IPS-15b (cell line): Measurements from ENCODE around the gene GMPR.

ENCODE experiments used
- H3K27me3 ChIP-seq: one replicate; pipeline ENCODE4 v1.6.1; 2013; ENCODE audit warnings: low read length; ENCODE audit not compliant: control insufficient read depth, insufficient read depth
- H3K36me3 ChIP-seq: one replicate; pipeline ENCODE4 v1.6.1; 2013; ENCODE audit warnings: low read length; ENCODE audit not compliant: control insufficient read depth, insufficient read depth
- H3K4me1 ChIP-seq: one replicate; pipeline ENCODE4 v1.6.1; 2013; ENCODE audit warnings: mild to moderate bottlenecking, low read length; ENCODE audit not compliant: control insufficient read depth, insufficient read depth
- H3K4me3 ChIP-seq: one replicate; pipeline ENCODE4 v1.5.1; 2013; ENCODE audit warnings: low read depth, low read length
- H3K9ac ChIP-seq: one replicate; pipeline ENCODE4 v1.6.1; 2013; ENCODE audit warnings: low read depth, mild to moderate bottlenecking, low read length
- H3K9me3 ChIP-seq: one replicate; pipeline ENCODE4 v1.6.1; 2013; ENCODE audit warnings: mild to moderate bottlenecking, low read length; ENCODE audit not compliant: control insufficient read depth, insufficient read depth

Gene GMPR

DNA sequence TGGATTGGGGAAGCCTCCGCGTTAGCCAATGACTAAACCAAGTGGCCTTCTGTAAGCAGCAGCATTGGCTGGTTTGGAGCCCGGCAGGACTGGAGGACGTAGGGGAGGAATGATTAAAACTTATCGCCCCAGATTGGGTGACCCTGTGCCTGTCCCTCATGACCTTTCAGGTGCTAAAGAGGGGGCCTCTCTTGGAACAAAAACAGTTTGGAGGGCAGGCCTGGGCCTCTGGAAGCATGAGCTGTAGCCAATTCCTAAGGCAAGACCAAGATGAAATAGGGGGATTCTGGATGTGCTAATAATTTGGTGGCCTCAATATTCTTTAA lies 1.4 kb downstream of the GMPR start:
- Histone ChIP-seq H3K9ac (no peak overlapping the region), H3K4me1 (peaks cover 8% of the 10 kb centered on the region), H3K4me3 (no peak overlapping the region), H3K9me3 (no peaks in the 10 kb centered on the region), H3K36me3 (no peaks in the 10 kb centered on the region), H3K27me3 (peaks cover 52% of the 10 kb centered on the region)

DNA sequence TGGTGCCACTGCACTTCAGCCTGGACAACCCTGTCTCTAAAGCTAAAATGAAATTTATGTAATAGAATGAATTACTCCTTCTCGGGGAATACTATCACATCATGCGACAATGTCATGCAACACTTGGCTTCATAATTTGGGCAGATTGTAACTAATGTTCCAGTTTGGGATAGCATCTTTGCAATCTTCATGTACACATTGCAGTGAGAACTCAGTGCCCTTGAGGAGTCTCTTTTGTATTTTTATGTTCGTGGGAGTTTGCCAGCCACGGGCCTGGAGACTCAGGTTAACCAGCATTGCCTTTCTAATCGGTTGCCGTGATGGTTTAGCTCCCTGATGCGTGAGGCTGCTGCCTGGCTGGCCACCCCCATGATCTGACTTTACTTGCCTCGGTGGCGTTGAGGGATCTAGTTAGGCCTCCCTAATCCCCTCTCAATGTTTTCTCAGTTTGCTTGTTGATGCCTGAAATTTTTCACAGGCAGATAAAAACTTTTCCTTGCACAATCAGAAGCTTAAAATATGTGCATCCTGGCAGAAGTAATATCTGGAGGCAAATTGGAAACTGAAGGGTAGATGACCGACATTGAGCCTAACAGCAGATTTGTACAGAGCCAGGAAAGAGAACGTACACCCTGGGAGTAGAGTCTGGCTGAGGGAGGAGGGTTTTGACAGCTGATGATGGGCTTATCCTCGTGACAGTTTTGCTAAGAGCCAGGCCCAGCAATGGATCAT lies 2.4 kb downstream of the GMPR start:
- peaks cover 52% of the 10 kb centered on the region for H3K27me3 ChIP-seq
- no peaks in the 10 kb centered on the region for H3K9me3 ChIP-seq
- peaks cover 12% of the 10 kb centered on the region for H3K4me1 ChIP-seq
- no peak overlapping the region for H3K4me3 ChIP-seq
- H3K36me3 ChIP-seq = no peaks in the 10 kb centered on the region
- H3K9ac ChIP-seq = no peak overlapping the region

DNA sequence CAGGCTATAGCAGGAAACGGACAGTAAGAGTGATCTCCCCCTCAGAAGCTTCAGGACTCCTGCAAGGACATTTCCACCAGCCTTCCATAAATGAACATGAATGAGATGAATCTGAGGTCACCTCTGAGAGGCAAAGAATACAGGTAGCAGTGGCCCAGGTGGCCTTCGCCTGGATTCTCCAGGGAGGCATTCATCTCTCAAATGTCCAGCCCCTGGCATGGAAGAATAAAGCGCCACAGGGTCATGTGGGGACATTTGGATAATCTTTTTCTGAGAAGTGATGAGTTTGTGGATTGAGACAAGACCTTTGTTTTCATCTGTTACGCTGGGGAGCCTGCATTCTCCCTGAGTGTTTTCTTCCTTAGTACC lies 2.9 kb downstream of the GMPR start:
- H3K36me3 ChIP-seq = no peaks in the 10 kb centered on the region
- H3K27me3 ChIP-seq = peaks cover 49% of the 10 kb centered on the region
- H3K4me1 ChIP-seq = peaks cover 12% of the 10 kb centered on the region
- no peaks in the 10 kb centered on the region for H3K9me3 ChIP-seq
- H3K9ac ChIP-seq = no peak overlapping the region
- H3K4me3 ChIP-seq = no peak overlapping the region

DNA sequence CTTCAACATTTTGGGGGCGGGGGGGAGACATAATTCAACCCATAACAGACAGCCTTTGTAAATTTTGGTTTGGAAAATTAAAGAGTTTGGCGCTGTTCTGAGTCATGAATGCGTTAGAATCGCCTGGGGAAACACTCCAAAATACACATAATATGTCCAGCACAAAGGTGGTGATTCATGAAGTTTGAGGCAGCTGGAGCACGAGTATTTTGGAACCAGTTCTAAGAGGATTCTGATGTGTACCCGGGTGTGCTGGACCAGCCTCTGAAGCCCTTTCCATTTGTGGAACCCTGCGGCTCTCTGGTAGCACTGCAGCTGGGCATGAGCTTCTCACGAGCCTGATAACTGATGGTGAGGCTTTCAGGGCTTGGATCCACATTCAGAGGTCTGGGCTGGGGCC lies 4.7 kb downstream of the GMPR start:
- no peaks in the 10 kb centered on the region for H3K36me3 ChIP-seq
- no peak overlapping the region for H3K9ac ChIP-seq
- H3K4me3 ChIP-seq = no peak overlapping the region
- H3K4me1 ChIP-seq = peaks cover 12% of the 10 kb centered on the region
- H3K9me3 ChIP-seq = no peaks in the 10 kb centered on the region
- H3K27me3 ChIP-seq = peaks cover 32% of the 10 kb centered on the region

DNA sequence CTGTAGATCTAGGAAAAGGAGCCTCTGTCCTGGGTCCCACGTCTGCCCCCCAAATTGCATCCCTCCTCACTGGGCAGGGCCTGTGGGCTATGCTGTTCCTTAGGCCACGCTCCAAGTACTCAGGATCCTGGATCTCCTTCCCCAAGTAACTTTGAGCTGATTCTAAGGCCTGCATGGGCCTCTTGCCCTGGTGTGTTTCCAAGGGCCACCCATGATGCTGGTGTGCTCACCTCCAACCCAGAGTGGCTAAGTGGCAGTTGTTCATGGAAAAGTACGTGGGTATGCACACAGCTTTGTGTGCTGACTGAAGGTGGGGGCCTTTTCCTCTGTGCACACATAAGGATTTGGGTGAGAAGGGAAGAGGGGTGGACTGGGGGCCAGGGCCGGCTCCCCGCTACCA lies 5.3 kb downstream of the GMPR start:
- Histone ChIP-seq H3K4me3 (no peak overlapping the region), H3K36me3 (no peaks in the 10 kb centered on the region), H3K9me3 (no peaks in the 10 kb centered on the region), H3K27me3 (peaks cover 27% of the 10 kb centered on the region), H3K4me1 (peaks cover 12% of the 10 kb centered on the region), H3K9ac (no peak overlapping the region)

DNA sequence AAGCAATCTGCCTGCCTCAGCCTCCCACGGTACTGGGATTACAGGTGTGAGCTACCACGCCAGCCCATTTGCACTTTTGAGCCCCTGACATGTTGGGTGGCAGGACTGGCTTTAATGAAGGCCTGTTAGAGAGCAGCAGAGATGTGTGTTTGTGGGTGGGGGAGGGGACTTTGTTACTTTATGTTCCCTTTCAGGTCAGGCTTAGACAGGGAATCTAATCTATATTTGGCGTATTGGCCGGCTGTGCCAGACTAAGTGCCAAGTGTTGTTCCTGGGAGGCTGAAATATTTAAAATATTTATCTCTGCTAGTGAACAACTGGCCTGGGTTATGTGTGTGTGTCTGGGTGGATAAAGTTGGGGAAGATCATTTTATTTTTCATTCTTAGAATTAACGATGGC lies 6.1 kb downstream of the GMPR start:
- H3K27me3 ChIP-seq = peaks cover 19% of the 10 kb centered on the region
- H3K9me3 ChIP-seq = no peaks in the 10 kb centered on the region
- H3K4me1 ChIP-seq = peaks cover 9% of the 10 kb centered on the region
- no peaks in the 10 kb centered on the region for H3K36me3 ChIP-seq
- H3K4me3 ChIP-seq = no peak overlapping the region
- no peak overlapping the region for H3K9ac ChIP-seq

DNA sequence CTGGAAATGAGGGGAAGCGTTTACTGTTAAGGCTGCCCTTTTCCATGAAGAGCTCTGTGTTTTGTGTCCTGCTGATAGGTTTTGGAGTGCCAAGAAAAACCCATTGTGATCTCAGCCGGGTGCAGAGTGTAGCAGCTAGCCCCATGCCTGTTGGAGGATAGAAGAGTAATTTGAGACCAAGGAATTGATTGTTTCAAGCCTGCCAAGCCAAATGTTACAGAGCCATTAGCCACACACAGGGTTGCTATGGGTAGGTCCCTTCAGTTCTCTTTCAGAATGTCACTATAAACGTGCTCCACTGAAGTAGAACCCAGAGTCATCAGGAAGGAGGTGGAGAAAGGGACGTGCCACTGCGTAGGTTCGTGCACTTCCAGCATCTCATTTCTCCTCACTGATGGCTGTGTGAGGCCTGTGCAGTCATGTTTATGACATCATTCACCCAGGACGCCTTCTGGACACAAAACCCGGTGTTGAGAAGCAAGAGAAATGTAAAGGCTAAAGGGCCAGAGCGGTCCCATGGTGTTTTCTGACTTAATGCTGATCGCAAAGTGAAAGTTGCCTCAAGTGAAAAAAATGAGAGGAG lies 6.6 kb downstream of the GMPR start:
- H3K9me3 ChIP-seq = no peaks in the 10 kb centered on the region

DNA sequence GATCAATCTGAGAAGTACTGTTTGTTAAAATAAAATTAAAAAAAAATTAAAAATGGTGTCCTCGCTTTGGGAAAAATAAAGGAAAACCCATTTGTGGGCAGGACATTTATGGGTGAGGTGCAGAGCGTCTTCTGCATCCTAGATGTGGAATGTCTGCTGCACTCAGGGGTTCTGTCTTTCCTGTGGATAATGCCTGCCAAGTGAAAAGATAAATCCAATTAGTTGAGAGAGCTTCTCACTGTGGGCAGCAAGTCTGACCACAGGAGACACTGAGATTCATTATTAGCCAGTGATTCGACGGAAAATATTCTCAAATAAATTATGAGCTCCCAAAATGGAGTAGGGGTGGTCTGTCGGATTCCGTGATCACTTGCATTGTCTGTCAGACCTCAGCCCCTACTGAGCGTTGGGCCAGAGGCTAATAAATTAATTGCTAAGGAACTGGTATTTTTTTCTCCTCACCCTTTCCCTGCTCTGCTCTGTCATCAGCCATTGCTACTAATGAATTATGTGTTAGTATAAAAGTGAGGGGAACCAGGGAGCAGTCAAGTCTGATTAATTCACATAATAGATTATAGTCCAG lies 10.0 kb downstream of the GMPR start:
- Histone ChIP-seq H3K9ac (no peak overlapping the region), H3K36me3 (no peaks in the 10 kb centered on the region), H3K27me3 (no peaks in the 10 kb centered on the region), H3K9me3 (no peaks in the 10 kb centered on the region), H3K4me1 (peaks cover 8% of the 10 kb centered on the region), H3K4me3 (no peak overlapping the region)

More for the DNA sequence above, 6.6 kb downstream of the GMPR start:
- no peak overlapping the region for H3K9ac ChIP-seq
- H3K4me3 ChIP-seq = no peak overlapping the region
- H3K36me3 ChIP-seq = no peaks in the 10 kb centered on the region
- peaks cover 9% of the 10 kb centered on the region for H3K4me1 ChIP-seq
- H3K27me3 ChIP-seq = peaks cover 14% of the 10 kb centered on the region

DNA sequence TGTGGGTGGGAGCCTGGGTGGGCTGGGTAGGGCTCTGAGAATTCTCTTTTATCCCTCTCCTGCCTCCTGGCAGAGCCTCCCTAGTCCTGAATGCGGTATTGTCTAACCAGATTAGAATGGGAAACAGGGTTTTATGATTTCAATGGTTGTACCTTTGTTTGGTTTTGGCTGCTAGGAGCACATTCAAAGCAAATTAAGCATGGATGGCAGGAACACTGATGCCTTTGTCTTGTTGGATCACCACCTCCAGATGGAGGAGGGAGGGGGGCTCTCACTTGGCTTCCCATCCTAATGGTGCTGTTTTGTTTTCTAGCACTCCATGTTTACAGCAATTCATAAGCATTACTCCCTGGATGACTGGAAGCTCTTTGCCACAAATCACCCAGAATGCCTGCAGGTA lies 11.6 kb downstream of the GMPR start:
- no peaks in the 10 kb centered on the region for H3K9me3 ChIP-seq
- no peaks in the 10 kb centered on the region for H3K27me3 ChIP-seq
- H3K4me1 ChIP-seq = peaks cover 7% of the 10 kb centered on the region
- H3K9ac ChIP-seq = no peak overlapping the region
- H3K4me3 ChIP-seq = no peak overlapping the region
- H3K36me3 ChIP-seq = no peaks in the 10 kb centered on the region

DNA sequence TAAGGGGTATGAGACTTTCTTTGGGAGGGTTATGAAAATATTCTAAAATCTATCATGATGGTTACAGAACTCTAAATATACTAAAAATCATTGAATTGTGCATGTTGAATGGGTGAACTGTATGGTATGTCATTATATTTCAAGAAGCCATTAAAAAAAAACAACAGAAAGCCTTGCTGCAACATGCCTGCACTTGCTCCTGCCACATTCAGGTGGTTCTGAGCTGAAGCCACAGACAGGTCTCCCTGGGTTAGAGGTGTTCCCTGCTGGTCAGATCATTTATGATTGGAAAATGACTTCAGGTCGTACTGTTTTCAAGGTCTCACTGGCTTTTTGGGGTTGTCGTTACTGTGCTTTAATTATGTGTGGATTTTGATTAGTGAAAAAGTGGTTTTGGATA lies 13.3 kb downstream of the GMPR start:
- H3K9ac ChIP-seq = no peak overlapping the region
- no peaks in the 10 kb centered on the region for H3K9me3 ChIP-seq
- no peak overlapping the region for H3K4me3 ChIP-seq
- H3K36me3 ChIP-seq = no peaks in the 10 kb centered on the region
- no peaks in the 10 kb centered on the region for H3K27me3 ChIP-seq
- H3K4me1 ChIP-seq = peaks cover 4% of the 10 kb centered on the region

DNA sequence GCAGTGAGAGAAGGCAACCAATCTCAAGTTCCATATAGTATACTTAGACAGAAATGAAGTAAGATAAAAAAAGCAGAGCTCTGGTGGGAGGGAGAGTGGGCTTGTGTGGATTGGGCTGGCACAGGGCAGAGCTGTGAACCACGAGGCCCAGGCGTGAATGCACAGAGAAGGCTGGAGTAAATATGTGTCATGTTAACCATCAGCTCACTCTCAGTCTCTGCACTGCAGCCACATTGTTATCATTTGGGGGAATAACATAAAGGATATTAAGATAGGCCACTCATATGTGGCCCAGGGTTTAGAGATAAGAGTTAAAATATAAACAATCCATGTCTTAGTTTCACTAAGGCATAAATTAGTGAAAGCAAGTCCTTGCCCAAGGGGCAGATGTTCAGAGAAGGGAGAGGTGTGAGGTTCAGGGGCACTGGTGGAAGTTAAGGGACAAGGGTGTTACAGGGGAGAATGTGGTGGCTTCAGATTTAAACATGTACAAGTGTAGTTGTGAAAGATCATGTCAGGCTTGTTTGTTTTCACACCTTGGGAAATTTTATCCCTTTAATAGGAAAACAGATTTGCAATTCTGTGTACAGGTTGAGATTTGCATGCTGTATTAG lies 14.4 kb downstream of the GMPR start:
- Histone ChIP-seq H3K9me3 (no peaks in the 10 kb centered on the region), H3K4me1 (peaks cover 4% of the 10 kb centered on the region), H3K9ac (no peak overlapping the region), H3K27me3 (no peaks in the 10 kb centered on the region), H3K36me3 (no peaks in the 10 kb centered on the region), H3K4me3 (no peak overlapping the region)
